ENCODE results near the gene XNDC1N. TPM values are rescaled to one million over a fixed set of nuclear protein-coding genes. Genes with fewer than 3 reads are reported as not detected.

The XNDC1N gene
- total RNA-seq, 1 donor from 2014 or later: 6.6 TPM

DNA sequence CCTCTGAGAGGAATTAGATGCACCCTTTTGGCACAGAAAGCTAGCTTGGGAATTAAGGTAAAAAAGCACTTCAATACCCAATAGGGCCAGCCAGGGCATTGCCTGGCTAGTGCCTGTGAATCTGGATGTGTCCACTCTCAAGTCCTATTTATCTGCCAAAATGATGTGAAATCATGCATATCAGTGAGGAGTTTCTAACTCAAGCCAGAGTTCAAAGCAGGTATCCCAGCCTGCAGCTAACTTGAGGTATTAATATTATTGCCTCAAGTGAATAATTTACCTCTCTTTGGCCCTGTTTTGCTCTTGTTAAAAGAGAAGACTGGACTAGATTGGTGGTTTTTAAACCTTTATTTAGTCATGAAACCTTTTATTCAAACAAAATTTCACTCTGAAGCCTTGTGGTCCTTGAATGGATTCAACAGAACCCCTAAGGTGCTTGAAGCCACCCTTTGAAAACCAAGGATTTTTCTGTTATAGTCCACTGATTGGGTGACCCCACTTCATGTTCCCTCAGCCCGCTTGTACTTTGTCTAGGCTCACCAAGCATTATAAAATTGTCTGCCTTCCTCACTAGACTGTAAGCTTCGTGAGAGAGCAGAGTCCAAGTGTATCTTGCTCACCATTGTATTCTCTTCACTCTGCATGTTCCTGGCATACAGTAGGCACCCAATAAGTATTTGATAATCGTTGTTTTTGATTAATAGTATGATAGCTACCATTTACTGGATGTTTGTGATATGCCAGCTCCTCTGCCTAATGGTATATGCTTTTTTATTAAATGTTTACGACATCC lies 4.9 kb upstream of the XNDC1N start:
- H3K4me3 ChIP-seq: no peak overlapping the region
- H3K9me3 ChIP-seq (ENCODE audit: low read depth): no peaks in the 10 kb centered on the region
- peaks cover 17% of the 10 kb centered on the region for H3K4me1 Mint-ChIP-seq
- H3K4me3 Mint-ChIP-seq: no peak overlapping the region
- peak overlapping the region; percentile 8 for H3K9ac ChIP-seq
- H3K27ac ChIP-seq: no peak overlapping the region
- peaks cover 2% of the 10 kb centered on the region for H3K27me3 Mint-ChIP-seq (ENCODE audit: insufficient read depth, low read depth)
- DNase-seq (ENCODE audit: low spot score): no peak
- H3K27ac Mint-ChIP-seq: no peak overlapping the region
- no peaks in the 10 kb centered on the region for H3K36me3 ChIP-seq
- H3K9me3 Mint-ChIP-seq: no peaks in the 10 kb centered on the region
- H3K79me2 ChIP-seq (ENCODE audit: low read depth): peaks cover 93% of the 10 kb centered on the region
- no peak overlapping the region for H3K4me2 ChIP-seq
- no peaks in the 10 kb centered on the region for H3K27me3 ChIP-seq
- H3F3A ChIP-seq (ENCODE audit: low read depth): no peaks in the 10 kb centered on the region
- peaks cover 3% of the 10 kb centered on the region for H3K36me3 Mint-ChIP-seq
- H2AFZ ChIP-seq (replicated peaks): no peak overlapping the region
- peaks cover 63% of the 10 kb centered on the region for H4K20me1 ChIP-seq (ENCODE audit: low read depth)
- TF ChIP-seq EZH2 (IDR thresholded peaks at IDR 0.05): no peak
- no peak for TF ChIP-seq EZH2phosphoT487 (IDR thresholded peaks at IDR 0.05)
- TF ChIP-seq, protein P1, sequence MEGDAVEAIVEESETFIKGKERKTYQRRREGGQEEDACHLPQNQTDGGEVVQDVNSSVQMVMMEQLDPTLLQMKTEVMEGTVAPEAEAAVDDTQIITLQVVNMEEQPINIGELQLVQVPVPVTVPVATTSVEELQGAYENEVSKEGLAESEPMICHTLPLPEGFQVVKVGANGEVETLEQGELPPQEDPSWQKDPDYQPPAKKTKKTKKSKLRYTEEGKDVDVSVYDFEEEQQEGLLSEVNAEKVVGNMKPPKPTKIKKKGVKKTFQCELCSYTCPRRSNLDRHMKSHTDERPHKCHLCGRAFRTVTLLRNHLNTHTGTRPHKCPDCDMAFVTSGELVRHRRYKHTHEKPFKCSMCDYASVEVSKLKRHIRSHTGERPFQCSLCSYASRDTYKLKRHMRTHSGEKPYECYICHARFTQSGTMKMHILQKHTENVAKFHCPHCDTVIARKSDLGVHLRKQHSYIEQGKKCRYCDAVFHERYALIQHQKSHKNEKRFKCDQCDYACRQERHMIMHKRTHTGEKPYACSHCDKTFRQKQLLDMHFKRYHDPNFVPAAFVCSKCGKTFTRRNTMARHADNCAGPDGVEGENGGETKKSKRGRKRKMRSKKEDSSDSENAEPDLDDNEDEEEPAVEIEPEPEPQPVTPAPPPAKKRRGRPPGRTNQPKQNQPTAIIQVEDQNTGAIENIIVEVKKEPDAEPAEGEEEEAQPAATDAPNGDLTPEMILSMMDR (IDR thresholded peaks at IDR 0.05): no peak
- H3K4me1 ChIP-seq: peaks cover 7% of the 10 kb centered on the region

DNA sequence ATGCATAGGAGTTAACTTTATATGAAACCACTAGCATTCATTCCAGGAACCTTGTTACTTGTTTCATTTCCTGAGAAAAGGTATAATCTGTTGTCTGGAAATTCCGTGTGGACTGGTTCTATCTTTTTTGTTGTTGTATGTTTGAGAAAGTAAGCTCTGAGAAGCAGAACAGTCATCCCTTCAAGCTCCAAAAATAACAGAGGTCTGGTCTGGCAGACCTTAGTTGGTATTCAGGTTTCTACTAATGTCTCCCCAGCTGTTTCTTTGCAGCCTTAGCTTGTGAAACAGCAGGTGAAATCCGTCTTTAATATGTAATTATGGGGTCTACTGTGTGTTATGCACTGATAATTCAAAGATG lies 2.8 kb upstream of the XNDC1N start:
- TF ChIP-seq EZH2 (IDR thresholded peaks at IDR 0.05) (no peak), EZH2phosphoT487 (IDR thresholded peaks at IDR 0.05) (no peak)
- TF ChIP-seq, protein P1 (IDR thresholded peaks at IDR 0.05): no peak
- no peaks in the 10 kb centered on the region for H3K9me3 ChIP-seq (ENCODE audit: low read depth)
- Mint-ChIP-seq H3K27ac (no peak overlapping the region), H3K9me3 (no peaks in the 10 kb centered on the region), H3K4me3 (peak overlapping the region; percentile 97), H3K36me3 (peaks cover 2% of the 10 kb centered on the region), H3K4me1 (peaks cover 24% of the 10 kb centered on the region), H3K27me3 (ENCODE audit: insufficient read depth, low read depth) (peaks cover 4% of the 10 kb centered on the region)
- H3K9ac ChIP-seq: no peak overlapping the region
- H3K4me2 ChIP-seq: no peak overlapping the region
- no peak overlapping the region for H3K4me3 ChIP-seq
- H2AFZ ChIP-seq (replicated peaks): no peak overlapping the region
- peaks cover 13% of the 10 kb centered on the region for H3K4me1 ChIP-seq
- no peaks in the 10 kb centered on the region for H3F3A ChIP-seq (ENCODE audit: low read depth)
- H3K79me2 ChIP-seq (ENCODE audit: low read depth): peaks cover 91% of the 10 kb centered on the region
- no peak overlapping the region for H3K27ac ChIP-seq
- H3K27me3 ChIP-seq: no peaks in the 10 kb centered on the region
- no peaks in the 10 kb centered on the region for H3K36me3 ChIP-seq
- no peak for DNase-seq (ENCODE audit: low spot score)
- H4K20me1 ChIP-seq (ENCODE audit: low read depth): peaks cover 53% of the 10 kb centered on the region

DNA sequence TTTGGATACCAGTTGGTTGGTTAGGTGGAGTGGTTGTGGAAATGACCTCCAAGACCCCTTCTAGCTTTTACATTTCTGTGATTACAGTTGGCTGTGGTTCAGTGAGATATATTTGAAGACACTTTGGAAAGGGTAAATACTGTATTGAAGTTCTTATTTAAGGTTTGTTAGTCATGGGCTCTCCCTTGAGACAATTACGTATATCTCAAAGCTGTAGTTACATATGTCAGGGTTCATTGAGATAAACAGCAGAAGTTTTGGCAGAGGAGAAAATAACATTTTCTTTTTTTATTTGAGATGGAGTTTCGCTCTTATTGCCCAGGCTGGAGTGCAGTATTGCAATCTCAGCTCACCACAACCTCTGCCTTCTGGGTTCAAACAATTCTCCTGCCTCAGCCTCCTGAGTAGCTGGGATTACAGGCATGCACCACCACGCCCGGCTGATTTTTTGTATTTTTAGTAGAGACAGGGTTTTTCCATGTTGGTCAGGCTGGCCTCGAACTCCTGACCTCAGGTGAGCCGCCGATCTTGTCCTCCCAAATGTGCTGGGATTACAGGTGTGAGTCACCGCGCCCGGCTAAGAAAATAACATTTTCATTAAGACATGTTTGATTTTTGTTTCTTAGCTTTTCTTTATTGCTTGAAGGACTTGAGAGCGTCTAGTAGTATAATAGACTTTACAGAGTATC lies 2.3 kb upstream of the XNDC1N start:
- H3K79me2 ChIP-seq (ENCODE audit: low read depth): peaks cover 86% of the 10 kb centered on the region
- Mint-ChIP-seq H3K4me3 (peak overlapping the region; percentile 97), H3K4me1 (peaks cover 24% of the 10 kb centered on the region), H3K27ac (no peak overlapping the region), H3K36me3 (peaks cover 2% of the 10 kb centered on the region), H3K9me3 (no peaks in the 10 kb centered on the region), H3K27me3 (ENCODE audit: insufficient read depth, low read depth) (peaks cover 4% of the 10 kb centered on the region)
- H3K9ac ChIP-seq: no peak overlapping the region
- no peak overlapping the region for H3K4me3 ChIP-seq
- H2AFZ ChIP-seq (replicated peaks): no peak overlapping the region
- H3K36me3 ChIP-seq: no peaks in the 10 kb centered on the region
- no peaks in the 10 kb centered on the region for H3F3A ChIP-seq (ENCODE audit: low read depth)
- TF ChIP-seq, protein P1 (IDR thresholded peaks at IDR 0.05): no peak
- no peak for TF ChIP-seq EZH2phosphoT487 (IDR thresholded peaks at IDR 0.05)
- TF ChIP-seq EZH2 (IDR thresholded peaks at IDR 0.05): no peak
- no peak for DNase-seq (ENCODE audit: low spot score)
- H3K27ac ChIP-seq: no peak overlapping the region
- H3K4me1 ChIP-seq: peaks cover 13% of the 10 kb centered on the region
- H3K4me2 ChIP-seq: peak overlapping the region; percentile 96
- peaks cover 53% of the 10 kb centered on the region for H4K20me1 ChIP-seq (ENCODE audit: low read depth)
- no peaks in the 10 kb centered on the region for H3K9me3 ChIP-seq (ENCODE audit: low read depth)
- no peaks in the 10 kb centered on the region for H3K27me3 ChIP-seq

All from neural progenitor cell (in vitro differentiated cells).